GM18526 (cell line): Measurements from ENCODE around the gene TPGS1.

Experiments used
- POLR2A ChIP-seq: IDR thresholded peaks from 3 replicates; pipeline ENCODE4 v1.6.1; 2011; ENCODE audit not compliant: insufficient read length; ENCODE audit errors: extremely low read depth

TPGS1 gene

GRCh38 chr19:536881-537404 is 29.6 kb downstream of the TPGS1 start:
- no peak for TF ChIP-seq POLR2A

- TF ChIP-seq POLR2A = no peak
These were observed 31.5 kb downstream of the TPGS1 start for GRCh38 chr19:538641-539428.

- no peak for TF ChIP-seq POLR2A
These were observed 32.2 kb downstream of the TPGS1 start for GRCh38 chr19:539429-540030.

DNA sequence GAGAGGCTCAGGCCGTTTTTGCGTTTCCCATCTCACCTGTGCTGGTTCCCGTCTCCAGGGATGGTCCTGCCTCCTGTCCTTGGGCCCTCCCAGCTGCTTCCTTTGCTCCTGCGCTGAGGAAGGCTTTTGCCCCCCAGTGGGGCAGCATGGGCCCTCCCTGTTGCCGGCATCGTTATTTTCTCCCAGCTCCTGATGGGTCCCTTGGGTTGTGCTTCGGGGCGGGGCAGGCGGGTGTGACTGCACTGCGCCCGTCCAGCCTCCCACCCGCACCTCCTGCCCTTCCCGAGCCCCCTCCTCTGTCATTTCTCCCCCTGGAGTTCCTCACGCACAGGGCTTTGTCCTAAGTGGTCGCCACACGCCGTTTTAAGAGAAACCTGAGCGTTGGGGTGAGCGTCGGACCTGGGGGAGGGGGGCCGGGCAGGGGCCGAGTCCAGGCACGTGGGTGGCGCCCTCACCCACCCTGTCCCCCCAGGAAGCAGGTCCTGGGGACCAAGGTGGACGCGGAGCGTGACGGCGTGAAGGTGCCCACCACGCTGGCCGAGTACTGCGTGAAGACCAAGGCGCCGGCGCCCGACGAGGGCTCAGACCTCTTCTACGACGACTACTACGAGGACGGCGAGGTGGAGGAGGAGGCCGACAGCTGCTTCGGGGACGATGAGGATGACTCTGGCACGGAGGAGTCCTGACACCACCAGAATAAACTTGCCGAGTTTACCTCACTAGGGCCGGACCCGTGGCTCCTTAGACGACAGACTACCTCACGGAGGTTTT is 33.8 kb downstream of the TPGS1 start:
- TF ChIP-seq POLR2A = no peak

- no peak for TF ChIP-seq POLR2A
These were observed 34.4 kb downstream of the TPGS1 start for GRCh38 chr19:541699-542098.

GRCh38 chr19:542173-542866 is 35.0 kb downstream of the TPGS1 start:
- no peak for TF ChIP-seq POLR2A

- no peak for TF ChIP-seq POLR2A
These were observed 36.8 kb downstream of the TPGS1 start, which contains the start of gene GZMM for GRCh38 chr19:543910-544608. GZMM (plus strand) TSS chr19:544053; CDS start chr19:544072, 19 bp downstream.

DNA sequence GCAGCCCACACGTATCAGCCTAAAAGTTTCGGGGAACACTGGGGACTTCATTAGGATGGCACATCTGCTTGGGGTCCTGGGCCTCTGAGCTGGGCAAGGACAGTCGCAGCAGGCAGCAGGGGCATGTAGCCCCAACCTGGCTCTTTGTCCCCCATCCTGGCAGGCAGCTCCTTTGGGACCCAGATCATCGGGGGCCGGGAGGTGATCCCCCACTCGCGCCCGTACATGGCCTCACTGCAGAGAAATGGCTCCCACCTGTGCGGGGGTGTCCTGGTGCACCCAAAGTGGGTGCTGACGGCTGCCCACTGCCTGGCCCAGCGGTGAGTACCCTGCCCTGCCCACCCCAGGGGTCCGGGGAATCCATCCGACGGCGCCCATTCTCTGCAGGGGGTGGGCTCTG is 39.8 kb downstream of the TPGS1 start:
- TF ChIP-seq POLR2A = no peak

DNA sequence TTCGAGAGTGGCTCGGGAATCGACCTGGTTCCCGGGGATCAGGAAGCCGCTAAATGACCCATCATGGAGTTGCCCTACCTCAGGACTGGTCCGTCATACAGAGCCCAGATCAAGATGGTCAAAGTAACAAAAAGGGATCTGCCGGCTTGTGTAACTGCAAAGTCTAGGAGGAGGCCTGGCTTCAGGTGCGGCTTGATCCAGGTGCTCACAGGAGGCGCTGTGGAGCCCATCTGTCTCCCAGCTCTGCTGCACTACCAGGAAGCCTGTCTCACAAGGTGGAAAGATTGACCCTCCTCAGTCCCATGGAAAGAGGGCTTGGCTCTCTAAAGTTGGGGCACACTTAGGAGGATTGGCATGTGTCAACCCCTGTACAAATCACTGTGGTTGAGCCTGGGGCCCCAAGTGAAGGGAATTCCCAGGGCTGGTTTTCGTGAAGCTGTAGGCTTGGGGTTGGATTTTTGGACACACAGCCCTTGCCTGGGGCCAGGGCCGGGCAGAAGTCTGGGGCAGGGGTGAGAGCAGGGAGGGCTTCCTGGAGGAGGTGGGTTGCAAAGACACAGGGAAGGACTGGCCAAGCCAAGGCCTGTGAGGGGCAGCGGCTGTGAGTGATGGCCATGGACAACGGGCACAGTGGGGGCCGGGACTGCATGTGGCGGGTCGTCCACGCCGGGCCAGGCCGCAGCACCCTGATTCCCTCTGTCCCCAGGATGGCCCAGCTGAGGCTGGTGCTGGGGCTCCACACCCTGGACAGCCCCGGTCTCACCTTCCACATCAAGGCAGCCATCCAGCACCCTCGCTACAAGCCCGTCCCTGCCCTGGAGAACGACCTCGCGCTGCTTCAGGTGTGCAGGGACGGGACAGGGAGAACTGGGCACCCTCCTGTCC is 40.8 kb downstream of the TPGS1 start:
- TF ChIP-seq POLR2A = no peak

- no peak for TF ChIP-seq POLR2A
These were observed 41.9 kb downstream of the TPGS1 start for GRCh38 chr19:548886-549830.

DNA sequence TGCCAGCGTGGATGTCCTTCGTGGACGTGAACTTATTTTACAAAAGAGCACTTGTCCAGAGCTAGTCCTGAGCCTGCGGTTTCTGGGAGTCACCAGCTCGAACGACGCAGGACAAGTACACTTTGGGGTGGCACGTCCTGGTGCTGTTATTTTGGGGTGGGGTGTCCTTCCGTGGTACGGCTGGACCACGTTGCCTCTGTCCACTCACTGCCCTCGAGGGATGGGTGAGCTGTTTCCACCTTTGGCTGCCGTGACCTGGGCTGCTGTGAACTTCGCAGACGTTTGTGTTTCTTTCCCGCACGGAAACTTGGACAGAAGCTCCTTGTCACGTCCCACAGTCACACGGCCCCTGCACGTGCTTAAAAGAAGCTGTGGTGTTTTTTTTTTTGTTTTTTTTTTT is 47.5 kb downstream of the TPGS1 start:
- TF ChIP-seq POLR2A = no peak

- TF ChIP-seq POLR2A = no peak
These were observed 48.1 kb downstream of the TPGS1 start for GRCh38 chr19:555474-555808.

- no peak for TF ChIP-seq POLR2A
These were observed 49.5 kb downstream of the TPGS1 start for GRCh38 chr19:556611-557382.
